Common myeloid progenitor, CD34-positive (primary cell): ENCODE measurements around the gene SLC45A1.

ENCODE experiments used
- CTCF ChIA-PET: fragments of 350-600 bp; sonication (Branson Sonifier 250); formaldehyde crosslinking; loops from one replicate; lab custom pipeline; 2021; ENCODE audit warnings: antibody characterized with exemption; lab: Charles Lee
- POLR2A ChIA-PET: fragments of 350-600 bp; sonication (Branson Sonifier 250); formaldehyde crosslinking; loops from one replicate; lab custom pipeline; 2021; ENCODE audit warnings: antibody characterized with exemption; lab: Charles Lee
- DNase-seq, 3 donors: peaks; one replicate each; pipeline versions ENCODE4 v3.0.0 to v3.0.0-alpha.2; 2013
- H3K27ac ChIP-seq, 2 experiments: 1 replicate in 1 of 2; 2 replicates in 1 of 2; pipeline ENCODE4 v1.7.0; 2013; ENCODE audit warnings: inconsistent platforms in 2 of 2, low read length in 2 of 2, mild to moderate bottlenecking in 2 of 2, low read depth in 1 of 2, moderate library complexity in 1 of 2; ENCODE audit not compliant: severe bottlenecking in 2 of 2, insufficient read depth in 1 of 2, poor library complexity in 1 of 2
- H3K27me3 ChIP-seq, 5 experiments: replicated peaks in 2 of 5; 1 replicate in 3 of 5; 2 replicates in 2 of 5; pipeline versions ENCODE4 v1.6.1 to v1.7.0; 2013; ENCODE audit warnings: low read length in 4 of 5, mild to moderate bottlenecking in 2 of 5, moderate library complexity in 2 of 5, inconsistent platforms in 1 of 5; ENCODE audit not compliant: insufficient read depth in 5 of 5, control insufficient read depth in 4 of 5
- H3K36me3 ChIP-seq, 4 experiments: 1 replicate in 2 of 4; 2 replicates in 2 of 4; pipeline versions ENCODE4 v1.6.1 to v1.7.0; 2013; ENCODE audit warnings: low read length in 3 of 4, control low read depth in 1 of 4, mild to moderate bottlenecking in 1 of 4; ENCODE audit not compliant: control insufficient read depth in 4 of 4, insufficient read depth in 4 of 4
- H3K4me1 ChIP-seq, 4 experiments: 1 replicate in 3 of 4; 2 replicates in 1 of 4; pipeline versions ENCODE4 v1.6.1 to v1.7.1; 2013; ENCODE audit warnings: low read length in 3 of 4, mild to moderate bottlenecking in 3 of 4, control low read depth in 1 of 4, inconsistent platforms in 1 of 4, moderate library complexity in 1 of 4; ENCODE audit not compliant: control insufficient read depth in 4 of 4, insufficient read depth in 4 of 4; ENCODE audit errors: control extremely low read depth in 1 of 4
- H3K4me3 ChIP-seq, 7 experiments: 1 replicate in 4 of 7; 2 replicates in 3 of 7; pipeline versions ENCODE4 v1.5.1 to v1.7.0; 2013; ENCODE audit warnings: mild to moderate bottlenecking in 7 of 7, low read length in 6 of 7, moderate library complexity in 6 of 7, inconsistent platforms in 2 of 7, low read depth in 2 of 7, control low read depth in 1 of 7; ENCODE audit not compliant: insufficient read depth in 4 of 7, control insufficient read depth in 1 of 7; ENCODE audit errors: extremely low read depth in 1 of 7
- H3K9me3 ChIP-seq, 5 experiments: 1 replicate in 4 of 5; 2 replicates in 1 of 5; pipeline versions ENCODE4 v1.6.1 to v1.7.1; 2013; ENCODE audit warnings: low read length in 4 of 5, mild to moderate bottlenecking in 2 of 5, inconsistent platforms in 1 of 5, low read depth in 1 of 5, moderate library complexity in 1 of 5; ENCODE audit not compliant: control insufficient read depth in 4 of 5, insufficient read depth in 2 of 5; ENCODE audit errors: control extremely low read depth in 1 of 5
- WGBS: methylation state at CpG from one replicate; pipeline ENCODE4 v1.1.5; 2013; ENCODE audit not compliant: insufficient coverage; 5-methylcytosine and 5-hydroxymethylcytosine counted together

Gene SLC45A1

DNA sequence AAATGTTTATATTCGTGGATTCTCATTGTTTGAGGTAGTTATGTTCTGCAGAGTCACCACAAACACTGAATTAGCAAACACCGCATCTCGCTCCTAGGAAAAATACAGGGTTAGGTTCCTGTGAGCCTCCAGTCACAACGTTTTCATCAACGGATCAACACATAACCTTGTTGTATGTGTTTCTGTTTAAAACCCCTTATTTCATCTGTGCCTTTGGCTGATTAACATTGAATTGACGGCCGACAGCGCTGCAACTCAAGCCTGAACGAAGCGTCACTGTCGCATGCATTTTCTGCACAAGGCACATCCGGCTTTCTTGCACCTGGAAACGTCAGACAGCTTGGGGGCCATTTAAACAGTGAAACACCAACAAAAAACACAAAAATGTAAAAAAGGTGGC lies 8.4 kb downstream of the SLC45A1 start:
- Histone ChIP-seq H3K27ac (no peak overlapping the region), H3K36me3 (no peaks in the 10 kb centered on the region), H3K4me3 (no peak overlapping the region), H3K9me3 (no peaks in the 10 kb centered on the region), H3K4me1 (no peaks in the 10 kb centered on the region), H3K27me3 (peaks cover 0 to 6% (median 0%) of the 10 kb centered on the region in 5 experiments)
- WGBS = 99% methylated on average over 10 of the region's 13 CpGs
- ChIA-PET CTCF (interaction anchor here (1.3 kb wide), 1 partner anchor 311 kb away, joined by 3 read pairs; no protein-coding TSS in a partner anchor), POLR2A (no interaction called here)
- no peak for DNase-seq

DNA sequence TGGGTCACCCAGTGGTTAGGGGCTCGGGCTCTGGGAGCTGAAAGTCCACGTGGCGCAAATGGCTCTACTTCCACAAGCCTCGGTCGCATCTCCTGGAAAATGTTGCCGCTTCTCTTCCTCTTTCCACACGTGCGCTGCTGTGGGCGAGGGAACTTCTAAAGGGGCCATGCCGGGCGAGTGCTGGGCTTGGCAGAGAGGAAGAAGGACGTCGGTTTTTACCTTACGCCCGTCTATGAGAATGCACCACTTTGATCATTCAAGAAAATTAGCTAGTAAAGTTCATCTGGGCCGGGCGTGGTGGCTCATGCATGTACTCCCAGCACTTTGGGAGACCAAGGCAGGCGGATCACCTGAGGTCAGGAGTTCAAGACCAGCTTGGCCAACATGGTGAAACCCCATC lies 10.4 kb downstream of the SLC45A1 start:
- WGBS = 96% methylated on average over 18 of the region's 18 CpGs
- Histone ChIP-seq H3K9me3 (no peaks in the 10 kb centered on the region), H3K4me3 (no peak overlapping the region), H3K27me3 (peaks cover 0 to 6% (median 0%) of the 10 kb centered on the region in 5 experiments), H3K4me1 (no peaks in the 10 kb centered on the region), H3K36me3 (no peaks in the 10 kb centered on the region), H3K27ac (no peak overlapping the region)
- ChIA-PET POLR2A (interaction anchor here (0.6 kb wide), 1 partner anchor 62 kb away, joined by 5 read pairs; no protein-coding TSS in a partner anchor), CTCF (interaction anchor here (1.4 kb wide), 1 partner anchor 12 kb away, joined by 3 read pairs; no protein-coding TSS in a partner anchor)
- DNase-seq = no peak

DNA sequence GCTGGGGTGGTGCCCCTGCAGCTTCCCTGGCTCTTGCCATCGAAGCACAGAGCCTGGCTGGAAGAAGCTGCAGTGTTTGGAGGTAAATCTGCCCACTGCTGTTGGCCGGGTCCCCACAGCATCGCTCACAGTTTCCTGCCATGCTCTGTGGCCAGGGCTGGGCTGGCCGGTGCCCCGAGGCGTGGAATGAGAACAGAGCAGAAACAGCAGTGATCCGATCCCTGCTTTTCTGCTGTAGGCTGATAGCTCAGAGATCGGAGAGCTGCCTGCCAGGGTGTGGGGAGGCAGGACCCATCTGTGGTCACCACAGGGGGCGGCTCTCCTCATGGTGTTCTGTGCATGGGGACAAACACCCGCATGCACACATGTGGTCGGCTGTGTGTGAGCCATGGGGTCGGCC lies 11.5 kb downstream of the SLC45A1 start:
- ChIA-PET CTCF (no interaction called here), POLR2A (no interaction called here)
- no peak for DNase-seq
- WGBS = 72% methylated on average over 10 of the region's 12 CpGs
- no peaks in the 10 kb centered on the region for H3K36me3 ChIP-seq
- H3K4me1 ChIP-seq = no peaks in the 10 kb centered on the region
- H3K9me3 ChIP-seq = no peaks in the 10 kb centered on the region
- H3K27ac ChIP-seq = no peak overlapping the region
- peaks cover 0 to 6% (median 0%) of the 10 kb centered on the region in 5 experiments for H3K27me3 ChIP-seq
- H3K4me3 ChIP-seq = no peak overlapping the region

DNA sequence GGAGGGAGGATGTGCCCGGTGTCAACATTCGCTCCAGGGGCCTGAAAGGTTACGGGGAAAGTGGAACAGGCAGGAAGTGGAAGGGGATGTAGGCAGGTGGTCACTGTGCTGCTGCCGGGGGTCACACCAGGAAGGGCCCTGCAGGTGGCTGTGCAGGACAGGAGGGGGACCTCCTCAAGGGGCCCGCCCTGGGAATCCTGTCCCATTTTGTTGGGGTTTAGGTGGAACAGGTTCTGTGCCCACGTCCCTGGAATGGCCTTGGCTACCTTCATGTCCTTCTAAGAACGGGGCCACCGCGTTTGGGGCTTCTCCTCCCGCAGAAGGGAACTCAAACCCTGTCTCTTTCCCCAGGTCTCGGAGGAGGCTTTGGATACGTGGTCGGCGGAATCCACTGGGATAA lies 11.9 kb downstream of the SLC45A1 start:
- WGBS = 83% methylated on average over 14 of the region's 14 CpGs
- H3K4me1 ChIP-seq = no peaks in the 10 kb centered on the region
- no peak overlapping the region for H3K4me3 ChIP-seq
- no peak overlapping the region for H3K27ac ChIP-seq
- ChIA-PET POLR2A (no interaction called here), CTCF (no interaction called here)
- H3K36me3 ChIP-seq = no peaks in the 10 kb centered on the region
- H3K9me3 ChIP-seq = no peaks in the 10 kb centered on the region
- peaks cover 0 to 6% (median 0%) of the 10 kb centered on the region in 5 experiments for H3K27me3 ChIP-seq
- no peak for DNase-seq

DNA sequence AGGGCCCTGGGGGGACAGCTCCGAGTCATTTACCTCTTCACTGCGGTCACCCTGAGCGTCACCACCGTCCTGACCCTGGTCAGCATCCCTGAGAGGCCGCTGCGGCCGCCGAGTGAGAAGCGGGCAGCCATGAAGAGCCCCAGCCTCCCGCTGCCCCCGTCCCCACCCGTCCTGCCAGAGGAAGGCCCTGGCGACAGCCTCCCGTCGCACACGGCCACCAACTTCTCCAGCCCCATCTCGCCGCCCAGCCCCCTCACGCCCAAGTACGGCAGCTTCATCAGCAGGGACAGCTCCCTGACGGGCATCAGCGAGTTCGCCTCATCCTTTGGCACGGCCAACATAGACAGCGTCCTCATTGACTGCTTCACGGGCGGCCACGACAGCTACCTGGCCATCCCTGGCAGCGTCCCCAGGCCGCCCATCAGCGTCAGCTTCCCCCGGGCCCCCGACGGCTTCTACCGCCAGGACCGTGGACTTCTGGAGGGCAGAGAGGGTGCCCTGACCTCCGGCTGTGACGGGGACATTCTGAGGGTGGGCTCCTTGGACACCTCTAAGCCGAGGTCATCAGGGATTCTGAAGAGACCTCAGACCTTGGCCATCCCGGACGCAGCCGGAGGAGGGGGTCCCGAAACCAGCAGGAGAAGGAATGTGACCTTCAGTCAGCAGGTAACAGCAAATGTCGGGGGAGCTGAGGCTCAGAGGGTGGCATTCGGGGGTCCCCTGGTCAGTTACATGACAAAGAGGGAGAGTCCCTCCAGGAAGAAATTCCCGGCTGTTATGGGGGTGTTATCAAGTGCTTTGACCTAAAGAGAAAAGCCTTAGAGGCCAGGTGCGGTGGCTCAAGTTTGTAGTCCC lies 12.6 kb downstream of the SLC45A1 start:
- no peaks in the 10 kb centered on the region for H3K9me3 ChIP-seq
- DNase-seq = no peak
- CTCF ChIA-PET = no interaction called here
- WGBS = 94% methylated on average over 45 of the region's 47 CpGs
- no peak overlapping the region for H3K27ac ChIP-seq
- H3K4me3 ChIP-seq = no peak overlapping the region
- H3K36me3 ChIP-seq = no peaks in the 10 kb centered on the region
- H3K27me3 ChIP-seq = peaks cover 0 to 6% (median 0%) of the 10 kb centered on the region in 5 experiments
- H3K4me1 ChIP-seq = no peaks in the 10 kb centered on the region
- POLR2A ChIA-PET = no interaction called here

DNA sequence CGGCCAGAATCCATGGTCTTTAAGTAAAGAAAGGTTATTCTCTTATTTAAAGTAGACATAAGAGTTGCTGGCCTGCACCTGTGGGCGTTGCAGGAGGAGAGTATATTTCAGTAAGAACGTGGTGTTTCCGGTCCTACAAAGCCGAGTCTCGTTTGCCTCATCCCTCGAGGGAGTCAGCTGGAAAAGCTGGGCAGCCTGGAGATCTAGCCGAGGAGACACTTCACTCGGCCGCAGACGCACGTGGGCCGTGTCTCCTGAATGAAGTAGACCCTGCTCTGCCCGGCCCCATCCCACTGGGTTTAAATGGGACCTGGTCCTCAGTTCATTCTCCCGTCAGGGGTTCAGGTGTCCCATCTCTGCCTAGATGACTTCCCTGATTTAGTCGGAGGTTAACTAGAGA lies 14.9 kb downstream of the SLC45A1 start:
- CTCF ChIA-PET = interaction anchor here (2.8 kb wide), 1 partner anchor 318 kb away, joined by 8 read pairs; no protein-coding TSS in a partner anchor
- Histone ChIP-seq H3K27me3 (peaks cover 0 to 4% (median 0%) of the 10 kb centered on the region in 5 experiments), H3K4me1 (no peaks in the 10 kb centered on the region), H3K27ac (no peak overlapping the region), H3K9me3 (no peaks in the 10 kb centered on the region), H3K4me3 (no peak overlapping the region), H3K36me3 (no peaks in the 10 kb centered on the region)
- DNase-seq = no peak
- 96% methylated on average over 15 of the region's 16 CpGs for whole genome bisulfite sequencing
- POLR2A ChIA-PET = no interaction called here
